ENCODE measurements around the gene MAP3K6. TPM values are rescaled to one million over a fixed set of nuclear protein-coding genes. Genes with fewer than 3 reads are reported as not detected.

Gene MAP3K6
- total RNA-seq, 1 experiment from 2014 or later = 7.7 TPM

DNA sequence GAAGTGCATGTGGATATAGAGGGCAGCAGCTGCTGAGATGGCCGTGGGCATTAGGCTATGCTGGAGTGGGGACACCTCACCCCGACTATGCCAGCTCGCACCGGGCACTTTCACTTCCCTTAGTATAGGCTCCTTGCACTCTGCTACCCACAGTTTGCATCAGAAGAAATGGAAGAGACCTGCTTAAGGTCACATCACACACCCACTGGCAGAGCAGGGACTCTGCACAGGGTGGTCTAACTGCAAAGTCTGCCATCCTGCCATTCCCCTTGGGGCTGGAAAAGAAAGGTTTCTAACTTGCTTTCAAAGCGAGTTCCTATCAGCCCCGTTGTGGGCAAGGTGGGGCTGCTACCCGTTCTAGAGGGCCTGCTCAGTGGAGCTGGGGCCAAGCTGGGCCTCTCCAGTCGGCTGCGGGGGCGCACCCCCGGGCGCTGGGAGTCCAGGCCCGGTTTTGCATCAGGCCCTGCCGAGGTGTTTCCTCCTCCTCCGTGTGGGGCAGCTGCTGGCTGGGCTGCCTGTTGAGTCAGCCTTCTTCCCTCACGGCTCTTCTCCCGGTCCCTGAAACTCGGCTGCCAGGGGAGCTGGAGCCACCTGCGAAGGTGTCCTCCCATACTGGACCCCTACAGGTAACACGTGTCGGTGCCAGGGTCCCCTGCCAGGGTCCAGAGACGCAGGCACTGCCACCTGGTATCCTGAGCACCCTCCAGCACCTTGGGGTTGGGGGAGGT, 25.1 kb downstream of the MAP3K6 start, which contains the start of gene SYTL1:
SYTL1 (plus strand) TSS at position 498 of the 728 bp plus-strand sequence. CDS start 3,313 bp downstream, outside the sequence.
- Histone ChIP-seq H3K4me2 (ENCODE audit: insufficient read depth, insufficient read length, low read length) (peak within 1 kb of the TSS; percentile 14), H2AK5ac (ENCODE audit: insufficient read length, low read length) (no peak within 1 kb of the TSS), H2AFZ (ENCODE audit: low read length) (no peak within 1 kb of the TSS), H3K79me1 (ENCODE audit: insufficient read depth, low read depth, low read length, poor library complexity, severe bottlenecking) (no peaks in the 10 kb centered on the region), H3K56ac (ENCODE audit: insufficient read length, low read depth, low read length) (no peak within 1 kb of the TSS), H2BK15ac (ENCODE audit: low read depth, low read length) (no peak within 1 kb of the TSS), H2BK20ac (ENCODE audit: low read depth, low read length, poor library complexity, severe bottlenecking) (no peak within 1 kb of the TSS), H3T11ph (ENCODE audit: low read length) (no peak within 1 kb of the TSS), H2BK5ac (ENCODE audit: insufficient read length, low read length) (no peak within 1 kb of the TSS), H3K4ac (ENCODE audit: low read depth, low read length) (no peak within 1 kb of the TSS), H4K5ac (ENCODE audit: insufficient read length, low read depth, low read length) (no peak within 1 kb of the TSS), H4K91ac (ENCODE audit: insufficient read length, low read depth, low read length) (no peak within 1 kb of the TSS), H3K27ac (ENCODE audit: insufficient read length, low read depth, low read length) (no peak within 1 kb of the TSS), H3K23ac (ENCODE audit: insufficient read length, low read depth, low read length) (no peak within 1 kb of the TSS), H3K9me3 (ENCODE audit: control insufficient read depth, low read depth, low read length) (no peaks in the 10 kb centered on the region), H3K23me2 (ENCODE audit: insufficient read length, low read depth, low read length, poor library complexity, severe bottlenecking) (no peaks in the 10 kb centered on the region), H4K8ac (replicated peaks; ENCODE audit: insufficient read length, low read depth, low read length) (no peak within 1 kb of the TSS), H3K4me1 (ENCODE audit: insufficient read depth, low read length) (no peaks in the 10 kb centered on the region; the same call in 1 of the 2 replicates), H3K79me2 (ENCODE audit: insufficient read depth, low read length) (no peaks in the 10 kb centered on the region), H3K14ac (ENCODE audit: insufficient read depth, low read length) (peak within 1 kb of the TSS; percentile 28; the same call in 1 of the 2 replicates), H2BK120ac (ENCODE audit: low read depth, low read length, poor library complexity, severe bottlenecking) (no peak within 1 kb of the TSS), H3K9ac (ENCODE audit: extremely low read depth, insufficient read length, low read length) (no peak within 1 kb of the TSS), H3K18ac (ENCODE audit: insufficient read length, low read depth, low read length) (no peak within 1 kb of the TSS), H3K27me3 (ENCODE audit: insufficient read depth, low read length) (no peaks in the 10 kb centered on the region), H2BK12ac (ENCODE audit: insufficient read length, low read depth, low read length) (no peak within 1 kb of the TSS), H4K20me1 (ENCODE audit: control insufficient read depth, insufficient read depth, insufficient read length) (no peaks in the 10 kb centered on the region)
- DNase-seq = peak; percentile 75
- TF ChIP-seq, protein P1, sequence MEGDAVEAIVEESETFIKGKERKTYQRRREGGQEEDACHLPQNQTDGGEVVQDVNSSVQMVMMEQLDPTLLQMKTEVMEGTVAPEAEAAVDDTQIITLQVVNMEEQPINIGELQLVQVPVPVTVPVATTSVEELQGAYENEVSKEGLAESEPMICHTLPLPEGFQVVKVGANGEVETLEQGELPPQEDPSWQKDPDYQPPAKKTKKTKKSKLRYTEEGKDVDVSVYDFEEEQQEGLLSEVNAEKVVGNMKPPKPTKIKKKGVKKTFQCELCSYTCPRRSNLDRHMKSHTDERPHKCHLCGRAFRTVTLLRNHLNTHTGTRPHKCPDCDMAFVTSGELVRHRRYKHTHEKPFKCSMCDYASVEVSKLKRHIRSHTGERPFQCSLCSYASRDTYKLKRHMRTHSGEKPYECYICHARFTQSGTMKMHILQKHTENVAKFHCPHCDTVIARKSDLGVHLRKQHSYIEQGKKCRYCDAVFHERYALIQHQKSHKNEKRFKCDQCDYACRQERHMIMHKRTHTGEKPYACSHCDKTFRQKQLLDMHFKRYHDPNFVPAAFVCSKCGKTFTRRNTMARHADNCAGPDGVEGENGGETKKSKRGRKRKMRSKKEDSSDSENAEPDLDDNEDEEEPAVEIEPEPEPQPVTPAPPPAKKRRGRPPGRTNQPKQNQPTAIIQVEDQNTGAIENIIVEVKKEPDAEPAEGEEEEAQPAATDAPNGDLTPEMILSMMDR (conservative IDR thresholded peaks at IDR 0.05) = no peak
- Mint-ChIP-seq H3K36me3 (ENCODE audit: insufficient read depth in 1 of 3, low read depth in 3 of 3) (peaks cover 2 to 17% (median 11%) of the 10 kb centered on the region in 3 experiments; a peak in 5 of 7 replicates), H3K4me1 (peaks cover 38 to 43% of the 10 kb centered on the region in 2 experiments), H3K9me3 (no peaks in the 10 kb centered on the region), H3K4me3 (peak within 1 kb of the TSS; percentile 58 to 71), H3K27me3 (ENCODE audit: low read depth) (peaks cover 2% of the 10 kb centered on the region), H3K27ac (peak within 1 kb of the TSS; percentile 36 to 73 (median 72); a peak in 6 of 7 replicates)
- WGBS (ENCODE audit: extremely low coverage, insufficient read length, low lambda C conversion rate) = no CpG with 5 or more reads among the region's 22 CpGs

Measured in H9 (cell line).